HepG2 (cell line): ENCODE data around the gene WFDC6.

Source experiments
- BRF2 ChIP-seq: sonication (generic); formaldehyde crosslinking; IDR thresholded peaks from 2 replicates; pipeline ENCODE4 v1.8.1; 2022; ENCODE audit warnings: mild to moderate bottlenecking, missing genetic modification reagents
- CHCHD3 ChIP-seq: sonication (generic); formaldehyde crosslinking; IDR thresholded peaks from 2 replicates; pipeline ENCODE4 v1.8.0; 2022; ENCODE audit warnings: mild to moderate bottlenecking, missing genetic modification reagents, moderate library complexity
- CTCF ChIP-seq: sonication (generic); formaldehyde crosslinking; IDR thresholded peaks from 2 replicates; pipeline ENCODE4 v1.5.0; 2020; ENCODE audit warnings: mild to moderate bottlenecking, missing genetic modification reagents, moderate library complexity
- ELF1 ChIP-seq: sonication (generic); formaldehyde crosslinking; IDR thresholded peaks from 2 replicates; pipeline ENCODE4 v1.4.0; 2020; ENCODE audit warnings: missing genetic modification reagents
- FOSL2 ChIP-seq: sonication (generic); formaldehyde crosslinking; IDR thresholded peaks from 2 replicates; pipeline ENCODE4 v1.4.0; 2020; ENCODE audit warnings: missing genetic modification reagents
- HNF4A ChIP-seq: sonication (generic); formaldehyde crosslinking; IDR thresholded peaks from 2 replicates; pipeline ENCODE4 v1.4.0; 2020; ENCODE audit warnings: missing genetic modification reagents
- MAFK ChIP-seq, 2 experiments: IDR thresholded peaks in 1 of 2; conservative IDR thresholded peaks in 1 of 2; 2 replicates each; pipeline ENCODE4 v1.6.1; 2011; ENCODE audit warnings: improper control_type of control experiment in 2 of 2, low read length in 2 of 2
- ZNF101 ChIP-seq: sonication (generic); formaldehyde crosslinking; IDR thresholded peaks from 2 replicates; pipeline ENCODE4 v1.4.0; 2020; ENCODE audit warnings: mild to moderate bottlenecking, low read depth, missing genetic modification reagents, borderline replicate concordance
- ZNF710 ChIP-seq: sonication (generic); formaldehyde crosslinking; IDR thresholded peaks from 2 replicates; pipeline ENCODE4 v1.5.0; 2020; ENCODE audit warnings: mild to moderate bottlenecking, missing genetic modification reagents, borderline replicate concordance

GRCh38 chr20:45484676-45485075 lies 54.6 kb downstream of the WFDC6 start:
- no peak for TF ChIP-seq CTCF (CRISPR knock-in tag)
- no peak for TF ChIP-seq BRF2 (CRISPR knock-in tag)
- TF ChIP-seq MAFK (conservative IDR thresholded peaks at IDR 0.05 in 1 of 2, IDR thresholded peaks at IDR 0.05 in 1 of 2; ENCODE audit: low read length in 2 of 2), result no peak
- no peak for TF ChIP-seq HNF4A
- TF ChIP-seq CHCHD3, result no peak
- no peak for TF ChIP-seq ZNF710 (CRISPR knock-in tag)
- TF ChIP-seq ZNF101 (CRISPR knock-in tag), result no peak
- TF ChIP-seq FOSL2 (CRISPR knock-in tag), result no peak
- no peak for TF ChIP-seq ELF1 (CRISPR knock-in tag)
